Astrocyte (in vitro differentiated cells and primary cell): ENCODE data around the gene CDYL. TPM values are rescaled to one million over a fixed set of nuclear protein-coding genes. Genes with fewer than 3 reads are reported as not detected.

Experiments used
- DNase-seq: peaks from one replicate; pipeline ENCODE4 v3.0.0-alpha.2; 2010; ENCODE audit warnings: low read depth
- FAIRE-seq: peaks from 2 replicates; lab custom pipeline; 2011; peaks lifted over from hg19 to GRCh38; lab: Jason Lieb, UNC
- H2AFZ ChIP-seq: 2 replicates; pipeline ENCODE4 v1.6.0; 2012; ENCODE audit warnings: low read depth, low read length, inconsistent platforms
- H3K27ac ChIP-seq: 2 replicates; pipeline ENCODE4 v1.5.1; 2011; ENCODE audit warnings: low read depth, low read length, inconsistent platforms
- H3K27me3 ChIP-seq: 2 replicates; pipeline ENCODE4 v1.6.0; 2011; ENCODE audit warnings: low read length, inconsistent platforms; ENCODE audit not compliant: insufficient read depth
- H3K36me3 ChIP-seq: 2 replicates; pipeline ENCODE4 v1.5.1; 2011; ENCODE audit warnings: low read length, inconsistent platforms; ENCODE audit not compliant: insufficient read depth
- H3K4me1 ChIP-seq: 2 replicates; pipeline ENCODE4 v1.5.1; 2011; ENCODE audit warnings: low read length, inconsistent platforms; ENCODE audit not compliant: insufficient read depth
- H3K4me2 ChIP-seq: 2 replicates; pipeline ENCODE4 v1.6.0; 2012; ENCODE audit warnings: low read length, inconsistent platforms
- H3K4me3 ChIP-seq: 2 replicates; pipeline ENCODE4 v1.5.1; 2011; ENCODE audit warnings: low read depth, mild to moderate bottlenecking, low read length, inconsistent platforms; ENCODE audit not compliant: insufficient read depth
- H3K79me2 ChIP-seq: 2 replicates; pipeline ENCODE4 v1.6.0; 2012; ENCODE audit warnings: mild to moderate bottlenecking, low read length, inconsistent platforms; ENCODE audit not compliant: insufficient read depth
- H3K9ac ChIP-seq: 2 replicates; pipeline ENCODE4 v1.6.0; 2012; ENCODE audit warnings: mild to moderate bottlenecking, low read length, inconsistent platforms
- H3K9me3 ChIP-seq: 2 replicates; pipeline ENCODE4 v1.5.1; 2012; ENCODE audit warnings: low read depth, mild to moderate bottlenecking, low read length, inconsistent platforms; ENCODE audit not compliant: insufficient read depth
- H4K20me1 ChIP-seq: 2 replicates; pipeline ENCODE4 v1.6.0; 2012; ENCODE audit warnings: low read length, inconsistent platforms; ENCODE audit not compliant: insufficient read depth
- H3K27ac Mint-ChIP-seq: one replicate; pipeline ENCODE4 v1.8.0; 2021; ENCODE audit warnings: mild to moderate bottlenecking, mixed read lengths; ENCODE audit not compliant: unreplicated experiment
- H3K27me3 Mint-ChIP-seq: one replicate; pipeline ENCODE4 v1.8.0; 2021; ENCODE audit warnings: low read depth, mixed read lengths; ENCODE audit not compliant: unreplicated experiment
- H3K36me3 Mint-ChIP-seq: one replicate; pipeline ENCODE4 v1.8.0; 2021; ENCODE audit warnings: low read depth, mixed read lengths; ENCODE audit not compliant: unreplicated experiment
- H3K4me1 Mint-ChIP-seq: one replicate; pipeline ENCODE4 v1.8.0; 2021; ENCODE audit warnings: low read depth, mixed read lengths; ENCODE audit not compliant: unreplicated experiment
- H3K4me3 Mint-ChIP-seq: one replicate; pipeline ENCODE4 v1.8.0; 2021; ENCODE audit warnings: mild to moderate bottlenecking, moderate library complexity, mixed read lengths; ENCODE audit not compliant: unreplicated experiment
- H3K9me3 Mint-ChIP-seq: one replicate; pipeline ENCODE4 v1.8.0; 2021; ENCODE audit warnings: mild to moderate bottlenecking, mixed read lengths; ENCODE audit not compliant: unreplicated experiment
- CTCF ChIP-seq: IDR thresholded peaks from 2 replicates; pipeline ENCODE4 v1.5.1; 2011; ENCODE audit warnings: low read depth, mild to moderate bottlenecking, inconsistent platforms, low read length, moderate library complexity; ENCODE audit not compliant: insufficient read depth
- EZH2 ChIP-seq: IDR thresholded peaks from 2 replicates; pipeline ENCODE4 v1.6.1; 2012; ENCODE audit warnings: mild to moderate bottlenecking, low read length, inconsistent platforms; ENCODE audit not compliant: insufficient read depth
- total RNA-seq: library from RNA; stranded (reverse); gene quantifications from 2 replicates; pipeline ENCODE4 v1.2.1, GENCODE V29; 2021

The CDYL gene
- total RNA-seq, 1 donor from 2014 or later, result 87.1 TPM

- peak; percentile 73 for FAIRE-seq
- H3K36me3 ChIP-seq, result no peaks in the 10 kb centered on the region
- H2AFZ ChIP-seq, result no peak overlapping the region
- no peaks in the 10 kb centered on the region for H3K79me2 ChIP-seq
- Mint-ChIP-seq H3K36me3 (peaks cover 20% of the 10 kb centered on the region), H3K4me1 (peaks cover 51% of the 10 kb centered on the region), H3K4me3 (no peak overlapping the region), H3K9me3 (no peaks in the 10 kb centered on the region), H3K27ac (peak overlapping the region; percentile 94), H3K27me3 (no peaks in the 10 kb centered on the region)
- H4K20me1 ChIP-seq, result peaks cover 25% of the 10 kb centered on the region
- H3K9ac ChIP-seq, result peak overlapping the region; percentile 13
- peak; percentile 96 for DNase-seq
- H3K4me2 ChIP-seq, result peak overlapping the region; percentile 59
- H3K9me3 ChIP-seq, result no peaks in the 10 kb centered on the region
- H3K4me1 ChIP-seq, result peaks cover 30% of the 10 kb centered on the region
- peak overlapping the region; percentile 48 for H3K27ac ChIP-seq
- H3K4me3 ChIP-seq, result peak overlapping the region; percentile 12
- no peaks in the 10 kb centered on the region for H3K27me3 ChIP-seq
- TF ChIP-seq CTCF, result no peak
- TF ChIP-seq EZH2, result no peak
Observed at GRCh38 chr6:4941782-4942672, 165.8 kb downstream of the CDYL start.

DNA sequence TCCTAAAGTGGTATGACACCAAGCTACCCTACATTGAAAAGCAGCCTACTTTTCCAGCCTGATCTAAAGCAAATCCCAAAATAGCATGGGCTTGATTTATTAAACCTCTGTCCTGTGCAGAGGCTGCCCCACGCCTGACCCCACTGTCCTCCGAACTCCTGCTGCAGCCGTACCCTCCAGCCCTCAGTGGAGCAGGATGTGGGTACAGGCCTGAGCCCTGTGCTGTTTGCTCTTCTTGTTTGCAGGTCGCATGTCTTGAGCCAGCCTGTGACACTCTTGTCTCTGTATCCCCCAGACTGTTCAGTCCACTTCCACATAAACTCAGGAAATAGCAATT is 166.4 kb downstream of the CDYL start:
- DNase-seq, result no peak

More for the DNA sequence above, 166.4 kb downstream of the CDYL start:
- Histone ChIP-seq H3K4me1 (peaks cover 30% of the 10 kb centered on the region), H3K4me2 (peak overlapping the region; percentile 59), H3K9me3 (no peaks in the 10 kb centered on the region), H3K27me3 (no peaks in the 10 kb centered on the region), H4K20me1 (peaks cover 19% of the 10 kb centered on the region), H3K27ac (peak overlapping the region; percentile 48), H3K4me3 (no peak overlapping the region), H2AFZ (no peak overlapping the region), H3K9ac (peak overlapping the region; percentile 13), H3K36me3 (no peaks in the 10 kb centered on the region), H3K79me2 (no peaks in the 10 kb centered on the region)
- no peak for TF ChIP-seq CTCF
- no peak for TF ChIP-seq EZH2
- no peak for FAIRE-seq
- H3K27ac Mint-ChIP-seq, result peak overlapping the region; percentile 94
- no peaks in the 10 kb centered on the region for H3K27me3 Mint-ChIP-seq
- H3K9me3 Mint-ChIP-seq, result no peaks in the 10 kb centered on the region
- peak overlapping the region; percentile 77 for H3K4me3 Mint-ChIP-seq
- H3K4me1 Mint-ChIP-seq, result peaks cover 51% of the 10 kb centered on the region
- peaks cover 22% of the 10 kb centered on the region for H3K36me3 Mint-ChIP-seq
